GM23338 (cell line): ENCODE measurements around the gene PTPRA. TPM values are rescaled to one million over a fixed set of nuclear protein-coding genes. Genes with fewer than 3 reads are reported as not detected.

Source experiments
- ATAC-seq: fragments of 200-7000 bp; cut with Tn5 transposase; 3 replicates; pipeline ENCODE4 v1.9.1; 2020
- DNase-seq: peaks from one replicate; pipeline ENCODE4 v3.0.0-alpha.2; 2015; ENCODE audit warnings: low spot score
- H2AFZ ChIP-seq: fragments of 200-600 bp; sonication (generic); 2 replicates; pipeline ENCODE4 v1.8.0; 2016; ENCODE audit warnings: antibody characterized with exemption, mild to moderate bottlenecking, moderate library complexity
- H3F3A ChIP-seq: fragments of 200-600 bp; sonication (generic); replicated peaks from 2 replicates; pipeline ENCODE4 v1.8.0; 2017; ENCODE audit warnings: antibody characterized with exemption, mixed run types, low read depth
- H3K27ac ChIP-seq: fragments of 200-600 bp; sonication (generic); 2 replicates; pipeline ENCODE4 v1.6.1; 2016; ENCODE audit warnings: low read depth
- H3K27me3 ChIP-seq: fragments of 200-600 bp; sonication (generic); 2 replicates; pipeline ENCODE4 v1.8.0; 2016; ENCODE audit warnings: mild to moderate bottlenecking, mixed run types, moderate library complexity; ENCODE audit not compliant: insufficient read depth
- H3K36me3 ChIP-seq: fragments of 200-600 bp; sonication (generic); 2 replicates; pipeline ENCODE4 v1.8.0; 2016; ENCODE audit warnings: mild to moderate bottlenecking; ENCODE audit not compliant: insufficient read depth
- H3K4me1 ChIP-seq: fragments of 200-600 bp; sonication (generic); 2 replicates; pipeline ENCODE4 v1.8.0; 2016; ENCODE audit warnings: mild to moderate bottlenecking, moderate library complexity; ENCODE audit not compliant: insufficient read depth
- H3K4me2 ChIP-seq: fragments of 200-600 bp; sonication (generic); 2 replicates; pipeline ENCODE4 v1.7.1; 2017; ENCODE audit warnings: mixed run types
- H3K4me3 ChIP-seq: fragments of 200-600 bp; sonication (generic); 2 replicates; pipeline ENCODE4 v1.6.1; 2016; ENCODE audit warnings: mixed run types
- H3K79me2 ChIP-seq: fragments of 200-600 bp; sonication (generic); replicated peaks from 2 replicates; pipeline ENCODE4 v1.8.0; 2017; ENCODE audit warnings: mild to moderate bottlenecking; ENCODE audit not compliant: insufficient read depth
- H3K9me2 ChIP-seq: fragments of 200-600 bp; sonication (generic); 2 replicates; pipeline ENCODE4 v1.8.0; 2017; ENCODE audit not compliant: insufficient read depth
- H4K20me1 ChIP-seq: fragments of 200-600 bp; sonication (generic); replicated peaks from 2 replicates; pipeline ENCODE4 v1.8.0; 2017; ENCODE audit warnings: mild to moderate bottlenecking; ENCODE audit not compliant: insufficient read depth
- H3K27ac Mint-ChIP-seq: 2 replicates; pipeline ENCODE4 v1.8.0; 2020; ENCODE audit warnings: inconsistent platforms, mild to moderate bottlenecking, moderate library complexity, mixed read lengths
- H3K27me3 Mint-ChIP-seq: 3 replicates; pipeline ENCODE4 v1.8.0; 2022; ENCODE audit warnings: low read depth, mild to moderate bottlenecking, moderate library complexity, mixed read lengths, inconsistent platforms; ENCODE audit not compliant: insufficient read depth, poor library complexity
- H3K36me3 Mint-ChIP-seq: 3 replicates; pipeline ENCODE4 v1.8.0; 2021; ENCODE audit warnings: low read depth, mild to moderate bottlenecking, inconsistent platforms, moderate library complexity, mixed read lengths
- H3K4me1 Mint-ChIP-seq: 3 replicates; pipeline ENCODE4 v1.8.0; 2020; ENCODE audit warnings: mild to moderate bottlenecking, inconsistent platforms, mixed read lengths
- H3K4me3 Mint-ChIP-seq: 3 replicates; pipeline ENCODE4 v1.8.0; 2021; ENCODE audit warnings: moderate library complexity, mild to moderate bottlenecking, inconsistent platforms, mixed read lengths
- H3K9me3 Mint-ChIP-seq: 3 replicates; pipeline ENCODE4 v1.8.0; 2020; ENCODE audit warnings: moderate library complexity, mild to moderate bottlenecking, inconsistent platforms, mixed read lengths
- CREB1 ChIP-seq: fragments of 250-450 bp; sonication (Bioruptor Pico); IDR thresholded peaks from 2 replicates; pipeline ENCODE4 v1.5.0; 2020; ENCODE audit warnings: low read depth, mild to moderate bottlenecking, moderate library complexity
- ETS1 ChIP-seq: IDR thresholded peaks from 2 replicates; pipeline ENCODE4 v1.6.1; 2016; ENCODE audit warnings: antibody characterized with exemption
- EZH2 ChIP-seq: fragments of 200-600 bp; sonication (generic); IDR thresholded peaks from one replicate; pipeline ENCODE4 v1.8.0; 2017; ENCODE audit warnings: antibody characterized with exemption, mild to moderate bottlenecking, low read depth; ENCODE audit not compliant: unreplicated experiment
- EZH2phosphoT487 ChIP-seq: fragments of 200-600 bp; sonication (generic); IDR thresholded peaks from one replicate; pipeline ENCODE4 v1.8.1; 2018; ENCODE audit warnings: antibody characterized with exemption; ENCODE audit not compliant: unreplicated experiment
- JUNB ChIP-seq: IDR thresholded peaks from one replicate; pipeline ENCODE4 v1.6.1; 2016; ENCODE audit warnings: antibody characterized with exemption; ENCODE audit not compliant: unreplicated experiment
- NANOG ChIP-seq: IDR thresholded peaks from 2 replicates; pipeline ENCODE4 v1.6.1; 2016; ENCODE audit warnings: antibody characterized with exemption, borderline replicate concordance
- POLR2AphosphoS5 ChIP-seq: IDR thresholded peaks from 2 replicates; pipeline ENCODE4 v1.6.1; 2016; ENCODE audit warnings: antibody characterized with exemption, low read depth
- STAT1 ChIP-seq: IDR thresholded peaks from one replicate; pipeline ENCODE4 v1.6.1; 2016; ENCODE audit warnings: antibody characterized with exemption; ENCODE audit not compliant: unreplicated experiment
- ZNF114 ChIP-seq: fragments of 250-450 bp; sonication (Bioruptor Pico); IDR thresholded peaks from 2 replicates; pipeline ENCODE4 v1.5.0; 2020; ENCODE audit warnings: mild to moderate bottlenecking, moderate library complexity
- ZNF331 ChIP-seq: fragments of 250-450 bp; sonication (Bioruptor Pico); IDR thresholded peaks from 2 replicates; pipeline ENCODE4 v1.5.0; 2020; ENCODE audit warnings: low read depth, mild to moderate bottlenecking, moderate library complexity
- ZNF462 ChIP-seq: fragments of 250-450 bp; sonication (Bioruptor Pico); IDR thresholded peaks from 2 replicates; pipeline ENCODE4 v1.5.0; 2020; ENCODE audit warnings: mild to moderate bottlenecking, moderate library complexity
- long read RNA-seq: library from polyadenylated mRNA; unstranded; transcript quantifications from one replicate; pipeline ENCODE4 v2.0.0, GENCODE V29; 2020; ENCODE audit not compliant: unreplicated experiment
- polyA plus RNA-seq: library from polyadenylated mRNA; unstranded; fragments of >200 nt; fragmentation: Nextera tagmentation; extraction: Ambion mirVana; gene quantifications from 2 replicates; pipeline ENCODE4 v1.2.1, GENCODE V29; 2016
- total RNA-seq: library from RNA; depleted of rRNA; stranded (reverse); fragments of >200 nt; shearing (Covaris generic); gene quantifications from 2 replicates; pipeline ENCODE4 v1.2.3, GENCODE V29; 2014; rRNA removed

Gene PTPRA
- total RNA-seq (37.8 and 43.9 TPM in 2 replicates), polyA plus RNA-seq (39.3 and 46.9 TPM in 2 replicates)
- long read RNA-seq, transcript PTPRA-201 (23 exons, 3,725 nt) = major isoform, 9 of 25 reads
- long read RNA-seq, partial matches to known transcripts = 11 of 25 reads
- long read RNA-seq, other reads (novel, unspliced or antisense) = 5 of 25 reads

- DNase-seq (peak; percentile 95), ATAC-seq (peak; percentile 83)
- TF ChIP-seq CREB1 = peak; percentile 26; the same call in 1 of the 2 replicates
- TF ChIP-seq ZNF114 = no peak
- TF ChIP-seq ETS1 = no peak; the same call in 1 of the 2 replicates
- peak; percentile 95 for TF ChIP-seq POLR2AphosphoS5
- no peak for TF ChIP-seq STAT1
- TF ChIP-seq ZNF331 (CRISPR knock-in tag) = no peak
- H3K27me3 ChIP-seq = peaks cover 28% of the 10 kb centered on the region
- H3K27ac Mint-ChIP-seq = peak within 1 kb of the TSS; percentile 83
- H3K4me3 ChIP-seq = peak within 1 kb of the TSS; percentile 91
- H3K9me2 ChIP-seq = no peaks in the 10 kb centered on the region
- H3K27ac ChIP-seq = peak within 1 kb of the TSS; percentile 72; the same call in 1 of the 2 replicates
- H3F3A ChIP-seq = 0 out of 2 replicates have a peak, but pooled peaks cover 5% of the 10 kb centered on the region
- peaks cover 5% of the 10 kb centered on the region for H3K4me1 ChIP-seq
- peaks cover 43% of the 10 kb centered on the region for H3K79me2 ChIP-seq
- H4K20me1 ChIP-seq = peaks cover 17% of the 10 kb centered on the region
- peaks cover 7% of the 10 kb centered on the region for H3K36me3 Mint-ChIP-seq
- H2AFZ ChIP-seq = peak within 1 kb of the TSS; percentile 100
- peaks cover 31% of the 10 kb centered on the region for H3K4me1 Mint-ChIP-seq
- H3K27me3 Mint-ChIP-seq = peaks cover 30% of the 10 kb centered on the region
- H3K4me3 Mint-ChIP-seq = peak within 1 kb of the TSS; percentile 91
- H3K4me2 ChIP-seq = peak within 1 kb of the TSS; percentile 99
- no peaks in the 10 kb centered on the region for H3K9me3 Mint-ChIP-seq
- H3K36me3 ChIP-seq = no peaks in the 10 kb centered on the region
These were observed at the start of gene PTPRA for GRCh38 chr20:2873010-2873746. PTPRA (plus strand) TSS chr20:2873481; CDS start chr20:2964278, 90,797 bp downstream.

GRCh38 chr20:2825761-2826160 is 47.5 kb upstream of the PTPRA start:
- no peaks in the 10 kb centered on the region for H3K79me2 ChIP-seq
- Mint-ChIP-seq H3K27me3 (peaks cover 19% of the 10 kb centered on the region), H3K27ac (no peak overlapping the region), H3K4me1 (peaks cover 4% of the 10 kb centered on the region; the same call in 1 of the 3 replicates), H3K9me3 (peaks cover 15% of the 10 kb centered on the region), H3K4me3 (no peak overlapping the region), H3K36me3 (peaks cover 8% of the 10 kb centered on the region; the same call in 2 of the 3 replicates)
- H3K9me2 ChIP-seq = no peaks in the 10 kb centered on the region
- ATAC-seq = no peak
- H3K4me1 ChIP-seq = no peaks in the 10 kb centered on the region; the same call in 1 of the 2 replicates
- H3F3A ChIP-seq = no peaks in the 10 kb centered on the region
- no peak overlapping the region for H3K4me3 ChIP-seq
- H3K4me2 ChIP-seq = no peak overlapping the region
- DNase-seq = no peak
- peaks cover 52% of the 10 kb centered on the region for H3K27me3 ChIP-seq
- H2AFZ ChIP-seq = no peak overlapping the region
- H3K36me3 ChIP-seq = no peaks in the 10 kb centered on the region
- no peaks in the 10 kb centered on the region for H4K20me1 ChIP-seq
- H3K27ac ChIP-seq = no peak overlapping the region
- TF ChIP-seq ZNF462 = no peak
- TF ChIP-seq ETS1 = no peak
- TF ChIP-seq NANOG = no peak
- no peak for TF ChIP-seq EZH2phosphoT487
- no peak for TF ChIP-seq POLR2AphosphoS5
- TF ChIP-seq JUNB = no peak
- TF ChIP-seq STAT1 = no peak
- no peak for TF ChIP-seq ZNF331 (CRISPR knock-in tag)
- no peak for TF ChIP-seq EZH2
